GM20000 (cell line): Measurements from ENCODE around the gene PPP2R2B.

ENCODE experiments used
- DNase-seq: peaks from one replicate; pipeline ENCODE4 v3.0.0; 2012; ENCODE audit warnings: low spot score
- TF ChIP-seq, protein P1 (sequence below): IDR thresholded peaks from 2 replicates; pipeline ENCODE4 v1.5.1; 2012; ENCODE audit warnings: mild to moderate bottlenecking, control low read depth; ENCODE audit errors: extremely low read depth, missing control alignments

The PPP2R2B gene

DNA sequence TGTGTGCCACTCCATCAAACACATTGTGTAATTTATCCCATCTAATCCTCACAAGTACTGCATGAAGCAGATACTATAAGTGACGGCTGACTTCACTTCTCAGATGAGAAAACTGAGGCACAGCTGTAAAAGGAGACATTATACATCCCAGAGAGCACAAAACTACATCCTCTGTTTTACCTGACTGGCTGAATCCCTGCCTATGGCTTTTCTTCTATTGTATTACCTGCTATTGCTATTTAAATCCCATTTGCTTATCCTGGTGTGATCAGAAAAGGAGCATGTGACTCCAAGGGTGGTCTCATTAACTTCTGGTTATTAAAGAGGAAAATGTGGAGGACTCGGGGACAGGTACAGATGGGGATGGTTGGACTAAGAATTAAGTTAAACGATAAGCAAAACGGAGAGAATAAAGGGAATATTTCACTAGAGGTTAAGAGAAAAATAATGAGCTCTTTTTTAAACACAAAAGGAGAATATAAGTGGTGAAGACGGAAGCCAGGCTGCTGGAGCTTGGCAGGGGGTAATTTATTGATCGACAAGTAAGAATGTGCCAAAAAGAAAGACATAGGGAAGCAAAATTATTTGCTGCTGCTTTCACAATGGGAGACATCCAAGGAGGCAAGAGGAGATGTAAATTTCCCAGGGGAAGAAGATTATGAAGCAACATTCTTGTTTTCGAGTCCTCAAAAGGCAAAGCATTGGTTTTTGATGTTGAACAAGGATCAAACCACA is 206.8 kb downstream of the PPP2R2B start:
- DNase-seq: no peak
- TF ChIP-seq, protein P1, sequence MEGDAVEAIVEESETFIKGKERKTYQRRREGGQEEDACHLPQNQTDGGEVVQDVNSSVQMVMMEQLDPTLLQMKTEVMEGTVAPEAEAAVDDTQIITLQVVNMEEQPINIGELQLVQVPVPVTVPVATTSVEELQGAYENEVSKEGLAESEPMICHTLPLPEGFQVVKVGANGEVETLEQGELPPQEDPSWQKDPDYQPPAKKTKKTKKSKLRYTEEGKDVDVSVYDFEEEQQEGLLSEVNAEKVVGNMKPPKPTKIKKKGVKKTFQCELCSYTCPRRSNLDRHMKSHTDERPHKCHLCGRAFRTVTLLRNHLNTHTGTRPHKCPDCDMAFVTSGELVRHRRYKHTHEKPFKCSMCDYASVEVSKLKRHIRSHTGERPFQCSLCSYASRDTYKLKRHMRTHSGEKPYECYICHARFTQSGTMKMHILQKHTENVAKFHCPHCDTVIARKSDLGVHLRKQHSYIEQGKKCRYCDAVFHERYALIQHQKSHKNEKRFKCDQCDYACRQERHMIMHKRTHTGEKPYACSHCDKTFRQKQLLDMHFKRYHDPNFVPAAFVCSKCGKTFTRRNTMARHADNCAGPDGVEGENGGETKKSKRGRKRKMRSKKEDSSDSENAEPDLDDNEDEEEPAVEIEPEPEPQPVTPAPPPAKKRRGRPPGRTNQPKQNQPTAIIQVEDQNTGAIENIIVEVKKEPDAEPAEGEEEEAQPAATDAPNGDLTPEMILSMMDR: no peak

DNA sequence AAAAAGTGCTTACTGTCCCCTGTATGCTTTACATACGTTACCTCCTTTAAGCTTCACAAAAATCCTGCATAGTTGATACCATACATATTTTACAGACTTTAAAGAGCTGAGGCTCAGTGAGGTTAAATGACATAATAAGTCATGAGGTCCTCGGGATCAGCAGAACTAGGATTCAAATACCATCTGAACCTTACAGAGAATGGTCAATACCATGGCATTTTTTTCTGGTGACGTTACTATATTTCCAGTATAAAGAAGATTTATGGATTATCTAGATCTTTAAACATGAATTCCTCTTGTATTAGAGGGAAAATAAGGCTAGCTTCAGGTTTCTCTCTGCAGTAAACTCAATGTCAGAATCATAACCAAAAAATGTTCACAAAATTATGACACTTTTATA is 208.9 kb downstream of the PPP2R2B start:
- no peak for DNase-seq
- TF ChIP-seq, protein P1: no peak

DNA sequence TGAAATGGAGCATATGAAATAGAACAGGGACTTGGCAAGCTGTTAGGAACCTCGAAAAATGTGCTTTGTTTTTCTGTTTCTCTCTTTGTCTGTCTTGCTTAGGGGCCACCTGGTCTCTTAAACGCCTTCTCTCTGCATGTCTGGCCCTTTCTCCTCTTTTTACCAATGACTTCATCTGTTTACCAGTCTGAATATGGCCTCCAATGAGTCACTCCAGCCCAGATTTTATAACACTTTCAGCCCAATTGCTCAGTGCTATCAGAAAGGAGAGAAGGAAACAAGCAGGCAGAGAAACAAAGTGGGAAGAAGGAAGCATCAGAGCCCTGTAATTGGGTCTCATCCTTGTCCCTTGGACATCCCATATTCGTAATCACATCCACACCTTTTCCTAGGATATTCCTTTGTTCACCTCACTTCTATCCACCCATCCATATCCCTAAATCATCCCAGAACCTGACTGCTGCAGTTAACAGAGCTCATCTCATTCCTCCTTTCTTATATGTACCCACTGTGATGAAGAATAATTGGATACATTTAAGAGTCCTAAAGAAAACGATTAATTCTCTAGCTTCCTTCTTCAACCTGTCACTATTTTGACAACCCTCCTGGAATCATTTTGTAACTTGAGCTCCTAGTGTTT is 210.8 kb downstream of the PPP2R2B start:
- no peak for DNase-seq
- TF ChIP-seq, protein P1: no peak

DNA sequence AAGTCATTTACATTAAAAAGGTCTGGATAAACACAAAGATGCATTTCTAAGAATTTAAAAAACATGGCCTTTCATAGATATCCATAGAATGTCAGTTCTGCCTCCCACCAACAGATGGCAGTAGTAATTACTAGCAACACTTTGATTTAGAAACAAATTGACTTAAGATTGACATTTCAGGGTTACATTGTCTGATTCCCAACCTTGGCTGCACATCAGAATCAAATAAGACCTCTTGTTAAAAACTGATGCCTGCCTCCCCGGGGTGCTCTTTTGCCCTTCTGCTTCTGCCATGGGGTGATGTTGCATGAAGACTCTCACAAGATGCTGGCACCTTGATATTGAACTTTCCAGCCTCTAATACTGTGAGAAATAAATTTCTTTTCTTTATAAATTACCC is 216.3 kb downstream of the PPP2R2B start:
- no peak for DNase-seq
- TF ChIP-seq, protein P1: no peak

DNA sequence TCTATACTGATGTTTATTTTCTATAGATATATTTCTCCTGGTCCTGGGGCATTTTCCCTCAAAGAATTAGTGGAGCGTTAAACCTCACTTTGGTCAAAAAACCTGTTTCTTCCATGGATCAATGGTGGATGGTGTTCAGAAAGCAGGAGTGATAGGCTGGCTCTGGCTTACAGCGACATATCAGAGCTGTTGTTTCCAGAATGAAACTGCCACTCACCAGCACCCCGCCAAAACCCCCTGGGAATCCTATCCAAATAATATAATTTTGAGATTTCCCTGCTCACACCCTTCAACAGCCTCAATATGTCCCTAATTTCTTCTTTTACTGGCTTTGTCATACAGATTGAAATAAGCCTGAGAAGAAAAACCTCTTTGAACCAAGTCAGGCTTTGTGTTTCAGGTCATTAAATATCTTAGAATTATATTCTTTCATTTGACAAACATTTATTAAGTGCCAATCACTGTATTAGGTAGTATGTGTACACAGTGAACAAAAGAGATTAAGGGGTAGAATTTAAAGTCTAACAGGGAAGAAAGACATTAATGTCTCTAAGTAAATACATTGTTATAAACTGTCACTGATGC is 218.1 kb downstream of the PPP2R2B start:
- no peak for DNase-seq
- TF ChIP-seq, protein P1: no peak

DNA sequence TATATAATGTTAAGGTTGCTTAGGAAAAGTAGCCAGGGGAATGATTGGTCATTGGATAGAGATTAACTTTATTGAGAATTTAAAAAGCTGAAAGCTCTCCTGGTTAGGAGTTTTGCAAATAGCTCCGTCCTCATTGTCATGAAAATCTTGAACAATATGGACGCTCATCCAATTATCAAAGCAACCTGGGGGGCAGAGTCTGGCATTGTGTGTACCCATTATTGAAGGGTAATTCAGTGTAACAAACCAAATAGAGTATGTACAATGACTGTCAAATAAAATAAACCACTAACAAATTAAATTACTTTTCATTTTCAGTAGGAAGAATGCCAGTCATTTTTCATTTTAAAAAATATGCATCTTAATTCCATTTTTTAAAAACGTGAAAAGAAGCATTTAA is 218.6 kb downstream of the PPP2R2B start:
- DNase-seq: no peak
- TF ChIP-seq, protein P1: no peak

DNA sequence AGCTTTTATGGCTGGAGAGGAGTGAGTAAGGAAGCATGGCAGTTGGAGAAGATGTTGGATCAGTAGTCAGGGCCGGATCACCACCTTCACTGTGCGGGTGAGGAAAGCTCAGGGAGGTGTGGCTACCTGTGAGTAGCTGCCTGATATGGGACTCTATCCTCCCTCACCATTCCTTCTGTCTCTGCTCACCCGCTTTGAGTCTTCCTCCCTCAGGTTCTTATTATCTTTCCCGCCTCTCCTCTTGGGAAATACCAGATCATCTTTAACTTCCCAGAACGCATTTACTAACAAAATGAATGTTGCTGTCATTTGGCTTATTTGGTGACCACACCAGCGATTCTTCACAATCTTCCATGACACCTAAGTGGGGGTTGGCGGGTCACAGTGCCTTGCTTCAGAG is 221.9 kb downstream of the PPP2R2B start:
- TF ChIP-seq, protein P1: no peak
- DNase-seq: no peak
